Stimulated activated CD4-positive, alpha-beta T cell treated with anti-CD3 and anti-CD28 coated beads, TNF-alpha, amount 100 ng/mL, for 1 hour (primary cell): ENCODE results near the gene SPX.

Experiments used
- DNase-seq, 3 donors: peaks; one replicate each; pipeline ENCODE4 v3.0.0-alpha.2; 2020; ENCODE audit warnings: low read depth in 3 of 3, low spot score in 1 of 3

SPX gene

DNA sequence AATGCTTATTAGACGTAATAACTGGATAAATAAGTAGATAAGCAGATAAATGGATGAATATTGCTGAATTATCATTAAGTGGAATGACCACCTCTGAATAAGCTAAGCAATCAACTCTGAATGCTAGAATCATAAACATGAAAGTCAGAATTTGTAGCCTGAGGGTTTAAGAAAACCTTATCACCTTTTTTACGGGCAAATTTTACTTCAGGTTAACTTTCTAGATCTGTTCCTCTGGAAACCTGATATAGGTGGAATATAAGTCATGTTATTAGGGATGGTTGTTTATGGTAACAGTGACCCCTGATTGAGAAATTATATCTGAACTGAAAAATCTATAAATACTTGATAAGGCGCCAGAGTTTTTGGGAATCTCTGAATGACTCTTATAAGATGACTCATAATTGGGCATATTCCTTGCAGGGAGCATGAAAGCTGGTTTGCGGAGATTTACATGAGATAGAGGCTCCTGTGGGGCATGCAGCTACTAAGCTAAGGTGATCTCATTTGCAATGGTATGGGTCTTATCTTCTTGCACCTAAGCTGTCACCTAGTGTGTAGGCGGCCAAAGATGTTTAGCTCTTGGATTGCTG lies 12.1 kb downstream of the SPX start:
- DNase-seq: no peak

DNA sequence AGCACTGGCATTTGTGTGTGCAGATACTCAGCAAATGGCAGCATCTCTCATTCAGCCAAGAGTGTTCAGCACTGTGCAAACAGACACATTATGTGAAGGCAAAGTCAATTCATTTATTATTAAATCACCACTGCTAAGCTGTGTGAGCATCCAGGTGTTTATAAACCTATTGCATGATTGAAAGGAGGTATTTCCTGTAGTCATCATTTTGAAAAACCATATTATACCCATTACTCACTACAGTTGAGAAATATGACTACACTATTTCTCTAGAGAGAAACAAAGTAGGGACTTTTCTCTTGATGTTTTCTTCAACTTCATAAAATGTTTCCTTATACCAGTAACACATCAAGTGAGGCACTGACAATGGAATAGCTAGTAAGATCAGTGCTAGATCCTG lies 13.7 kb downstream of the SPX start:
- no peak for DNase-seq

DNA sequence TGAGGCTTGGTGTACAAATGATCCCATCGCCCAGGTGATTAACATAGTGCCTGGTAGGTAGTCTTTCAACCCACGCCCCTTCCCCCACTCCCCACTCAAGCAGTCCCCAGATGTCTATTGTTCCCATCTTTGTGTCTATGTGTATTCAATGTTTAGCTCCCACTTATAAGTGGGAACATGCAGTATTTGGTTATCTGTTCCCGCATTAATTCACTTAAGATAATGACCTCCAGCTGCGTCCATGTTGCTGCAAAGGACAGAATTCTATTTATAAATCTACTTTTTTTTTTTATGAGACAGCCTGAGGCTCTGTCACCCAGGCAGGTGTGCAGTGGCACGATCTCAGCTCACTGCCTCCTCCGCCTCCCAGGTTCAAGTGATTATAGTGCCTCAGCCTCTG lies 15.7 kb downstream of the SPX start:
- no peak for DNase-seq

DNA sequence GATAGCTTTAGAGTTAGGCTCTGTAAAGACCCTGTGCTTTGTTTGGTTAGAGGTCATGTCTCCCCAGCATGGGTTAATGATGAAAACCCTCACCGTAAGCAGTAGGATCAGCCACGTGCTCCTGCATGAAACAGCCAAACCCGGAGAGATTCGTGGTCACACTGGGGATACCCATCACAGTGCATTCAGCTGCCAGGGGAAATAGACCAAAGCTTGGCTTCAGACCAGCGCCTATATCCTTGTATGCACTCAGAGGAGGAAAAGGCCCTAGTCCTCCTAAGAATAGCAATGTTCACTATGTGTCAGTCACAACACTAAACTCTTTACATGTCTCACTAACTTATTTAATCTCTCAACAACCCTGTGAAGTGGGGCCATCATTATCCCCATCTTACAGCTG lies 16.3 kb downstream of the SPX start:
- no peak for DNase-seq

DNA sequence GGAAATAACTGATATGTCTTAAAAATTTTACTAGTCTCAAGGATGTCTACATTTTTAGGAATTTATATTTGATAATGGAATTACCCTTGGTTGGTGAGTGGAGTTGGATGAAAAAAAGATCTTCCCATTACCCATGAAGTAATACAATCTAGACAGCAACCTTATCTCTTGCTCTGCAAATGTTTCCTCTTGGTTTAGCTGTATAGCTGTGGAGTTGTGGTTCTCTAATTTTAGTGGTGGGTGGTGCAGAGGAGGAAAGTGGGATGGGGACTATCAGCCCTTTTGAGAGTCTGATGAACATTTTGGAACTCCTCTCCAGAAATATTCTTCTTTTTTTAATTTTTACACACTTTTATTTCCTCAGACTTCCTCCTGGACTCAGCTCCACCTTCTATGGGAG lies 17.1 kb downstream of the SPX start:
- DNase-seq: no peak

DNA sequence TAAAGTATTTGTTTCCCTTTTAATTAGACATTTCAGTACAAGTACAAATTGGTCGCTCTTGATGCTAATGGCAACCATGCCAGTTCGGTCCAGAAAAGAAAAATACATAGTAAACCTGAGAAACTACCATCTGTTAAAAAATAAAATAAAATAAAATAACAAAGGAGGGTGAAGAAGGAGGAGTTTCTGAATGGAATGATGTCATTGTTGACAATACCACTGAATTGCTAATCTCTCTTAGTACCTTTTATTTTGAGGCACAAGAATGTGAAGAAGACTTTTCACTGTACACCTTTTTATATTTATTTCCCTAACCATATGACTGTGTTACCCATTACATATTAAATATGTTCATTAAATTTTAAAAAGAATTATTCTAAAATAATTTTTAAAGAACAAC lies 19.5 kb downstream of the SPX start:
- DNase-seq: no peak

DNA sequence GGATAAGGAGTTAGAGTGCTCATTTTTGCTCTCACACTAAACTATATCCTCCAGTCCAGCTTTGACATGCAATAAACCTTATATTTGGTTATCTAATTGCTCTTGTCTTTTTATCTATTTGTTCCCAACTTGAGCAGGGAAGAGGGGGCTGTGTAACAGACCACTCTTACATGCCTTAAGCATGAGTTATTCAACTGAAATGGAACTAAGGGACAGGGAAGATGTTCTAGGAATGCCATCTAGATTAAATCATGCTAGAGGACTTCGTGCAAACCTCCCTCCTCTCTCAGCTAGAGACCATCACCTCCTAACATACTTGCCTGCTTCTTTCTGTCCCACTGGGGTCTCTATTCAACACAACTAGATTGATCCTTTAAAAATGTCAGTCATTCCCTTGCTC lies 20.6 kb downstream of the SPX start:
- DNase-seq: no peak

DNA sequence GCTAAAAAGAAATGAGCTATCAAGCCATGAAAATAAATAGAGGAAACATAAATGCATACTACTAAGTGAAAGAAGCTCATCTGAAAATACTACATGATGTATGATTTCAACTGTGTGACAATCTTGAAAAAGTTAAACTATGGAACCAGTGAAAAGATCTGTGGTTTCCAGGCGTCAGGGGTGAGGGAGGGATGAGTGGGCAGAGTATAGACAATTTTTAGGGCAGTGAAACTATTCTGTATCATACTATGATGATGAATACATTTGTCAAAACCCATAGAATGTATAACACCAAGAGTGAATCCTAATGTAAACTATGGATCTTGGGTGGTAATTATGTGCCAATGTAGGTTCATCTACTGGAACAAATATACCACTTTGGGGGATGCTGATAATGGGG lies 21.3 kb downstream of the SPX start:
- no peak for DNase-seq

DNA sequence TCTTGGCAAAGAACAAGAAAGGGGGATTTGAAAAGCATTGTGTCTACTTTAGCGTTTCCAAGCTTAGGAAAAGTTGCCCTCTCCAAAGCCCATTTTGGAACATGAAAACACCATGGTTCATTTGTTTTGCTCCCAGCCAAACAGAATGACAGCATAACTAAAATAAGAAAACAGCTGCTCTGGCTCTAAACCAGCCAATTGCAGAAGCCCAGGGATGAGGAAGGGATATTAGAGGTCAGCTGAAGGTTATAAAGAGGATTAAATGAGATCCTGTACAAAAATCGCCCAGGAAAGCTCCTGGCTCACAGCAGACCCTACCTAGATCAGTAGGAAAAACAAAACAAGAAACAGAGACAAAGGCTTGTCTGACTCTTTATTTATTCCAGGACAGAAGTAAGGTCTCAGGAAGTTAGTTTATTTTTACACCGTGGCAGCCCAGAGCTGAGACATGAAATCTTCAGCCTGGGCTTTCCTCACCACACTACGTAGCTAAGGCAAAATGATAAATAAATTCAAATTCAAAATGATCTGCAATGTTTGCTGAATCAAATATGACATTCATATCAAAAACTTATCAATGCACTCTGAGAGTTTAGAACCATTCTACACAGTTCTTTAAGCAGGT lies 25.9 kb downstream of the SPX start:
- DNase-seq: no peak

DNA sequence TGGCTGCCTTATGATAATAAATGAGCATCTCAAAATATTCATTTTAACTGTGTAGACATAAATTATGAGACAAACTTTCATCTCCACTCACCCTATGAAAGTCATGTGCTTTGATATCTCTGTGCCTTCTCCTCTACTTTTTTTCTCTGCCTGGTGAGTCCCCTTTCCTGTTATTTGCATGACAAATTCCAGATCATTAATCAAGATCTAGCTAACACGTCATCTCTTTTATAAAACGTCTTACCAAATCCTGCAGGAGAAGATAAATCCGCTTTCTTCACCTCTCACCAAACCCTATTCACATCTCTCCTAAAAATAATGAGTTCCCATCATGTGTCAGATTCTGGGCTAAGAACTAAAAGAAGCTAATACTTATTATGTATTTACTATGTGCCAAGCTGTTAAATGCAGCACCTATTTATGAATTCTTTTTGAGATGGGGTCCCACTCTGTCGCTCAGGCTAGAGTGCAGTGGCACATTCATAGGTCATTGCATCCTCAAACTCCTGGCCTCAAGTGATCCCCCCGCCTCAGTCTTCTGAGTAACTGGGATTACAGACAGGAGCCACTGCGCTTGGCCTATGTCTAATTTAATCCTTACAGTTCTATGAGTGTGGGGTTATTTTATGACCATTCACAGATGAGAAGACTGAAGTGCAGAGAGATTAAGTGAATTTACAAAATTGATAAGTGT lies 26.7 kb downstream of the SPX start:
- DNase-seq: no peak

DNA sequence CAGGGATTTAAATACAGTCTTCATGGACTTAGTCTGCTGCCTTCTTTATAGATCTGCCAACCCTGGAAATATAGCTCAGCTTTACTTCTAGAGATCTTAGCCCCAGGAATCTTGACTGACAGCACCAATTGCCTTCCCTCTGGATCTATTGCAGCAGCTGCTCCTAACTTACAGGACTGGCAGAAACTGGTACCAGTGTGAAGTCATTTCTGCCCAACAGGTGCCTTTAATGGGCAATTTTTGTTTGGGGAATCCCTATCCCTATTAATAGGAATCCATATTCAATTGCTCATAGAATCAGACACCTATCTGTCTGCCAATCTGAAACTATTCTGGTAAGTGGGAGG lies 27.2 kb downstream of the SPX start:
- no peak for DNase-seq

DNA sequence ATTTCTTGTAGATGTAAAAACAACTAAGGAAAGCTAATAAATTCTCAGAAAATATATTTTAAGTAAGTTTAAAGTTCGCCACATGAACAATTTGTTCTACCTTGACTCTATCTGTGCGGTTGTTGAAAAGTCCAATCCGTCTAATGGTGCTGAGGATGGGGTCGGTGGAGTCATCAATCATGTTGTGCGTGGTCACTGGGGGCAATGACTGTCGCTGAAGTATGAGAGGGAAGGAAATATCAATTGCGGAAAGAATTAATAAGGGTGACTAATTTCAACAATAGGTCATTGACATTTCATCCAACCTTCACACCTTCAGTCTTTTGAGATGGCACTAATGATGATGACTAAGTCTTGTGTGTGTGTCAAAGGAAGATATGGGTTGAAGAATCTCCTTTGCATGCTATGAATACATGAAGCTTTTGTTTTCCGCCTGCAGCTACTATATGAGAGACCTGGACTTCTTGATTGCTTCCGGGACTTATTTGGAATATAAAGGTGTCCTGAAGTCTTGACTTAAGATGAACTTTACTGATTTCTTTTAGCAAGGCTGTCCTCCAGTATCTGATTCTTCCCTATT lies 32.1 kb downstream of the SPX start:
- no peak for DNase-seq

DNA sequence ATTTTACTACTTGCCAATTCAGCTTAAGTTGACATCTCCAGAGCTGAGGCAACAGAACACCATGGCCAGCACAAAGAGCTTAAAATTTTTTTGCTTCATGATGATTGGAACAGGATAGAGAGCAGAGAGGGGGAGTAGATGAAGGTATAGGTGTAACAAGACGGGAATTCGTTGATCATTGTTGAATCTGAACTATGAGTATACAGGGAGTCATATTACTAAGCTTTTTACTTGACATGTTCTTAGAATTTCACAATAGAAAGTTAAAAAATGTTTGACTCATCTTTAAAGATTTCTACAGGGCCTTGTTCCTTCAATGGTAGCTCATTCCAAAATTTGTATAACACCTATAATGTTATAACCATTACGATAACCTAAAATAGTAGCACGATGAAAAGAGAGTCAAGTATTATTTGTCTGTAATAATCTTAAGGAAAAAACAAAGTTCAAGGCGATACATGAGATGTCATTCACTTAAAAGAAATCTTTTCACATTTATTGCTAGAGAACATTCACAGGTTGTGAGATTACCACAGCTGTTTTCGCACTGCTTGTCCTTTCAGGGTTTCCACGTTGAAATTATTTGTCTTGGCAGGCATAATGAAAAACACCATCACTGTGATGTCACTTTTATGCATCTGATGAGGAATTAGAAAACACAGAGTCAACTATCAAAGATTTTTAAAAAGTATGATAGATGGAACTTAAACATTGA lies 33.9 kb downstream of the SPX start:
- no peak for DNase-seq

DNA sequence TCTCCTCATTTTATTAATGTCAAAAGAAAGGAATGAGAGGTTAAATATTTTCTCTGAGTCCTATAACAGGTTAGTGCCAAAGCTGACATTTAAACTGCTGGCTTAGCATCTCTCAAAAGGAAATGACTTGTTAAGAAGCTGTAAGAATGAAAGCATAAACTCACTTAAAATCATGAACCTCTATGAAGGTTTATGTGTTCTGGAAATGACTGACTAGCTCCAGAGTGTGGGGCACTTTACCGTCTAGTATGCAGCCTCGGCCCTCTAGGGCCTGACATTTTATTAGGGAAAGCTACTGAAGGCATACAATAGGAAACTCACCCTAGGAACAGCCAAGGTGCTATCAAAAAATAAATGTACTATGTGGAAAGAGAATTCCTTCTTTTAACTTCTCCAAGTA lies 35.1 kb downstream of the SPX start:
- DNase-seq: no peak

DNA sequence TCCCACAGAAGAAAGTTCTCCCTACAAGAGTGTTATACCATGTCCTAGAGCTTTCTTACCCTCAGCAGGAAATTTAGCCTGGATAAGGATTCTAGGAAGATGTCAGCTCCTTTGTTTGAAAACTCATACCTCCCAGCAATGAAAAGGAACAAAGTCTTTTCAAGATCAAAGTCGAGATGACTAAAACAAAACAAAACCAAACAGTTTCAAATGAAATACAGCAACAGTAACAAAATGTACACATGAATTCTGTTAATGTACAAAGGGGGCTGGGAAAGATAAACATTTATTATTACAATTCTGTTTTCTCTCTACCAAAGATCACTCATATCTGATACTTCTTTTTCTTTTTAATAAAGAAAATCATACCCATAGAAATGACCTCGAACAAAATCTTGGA lies 36.8 kb downstream of the SPX start:
- no peak for DNase-seq

DNA sequence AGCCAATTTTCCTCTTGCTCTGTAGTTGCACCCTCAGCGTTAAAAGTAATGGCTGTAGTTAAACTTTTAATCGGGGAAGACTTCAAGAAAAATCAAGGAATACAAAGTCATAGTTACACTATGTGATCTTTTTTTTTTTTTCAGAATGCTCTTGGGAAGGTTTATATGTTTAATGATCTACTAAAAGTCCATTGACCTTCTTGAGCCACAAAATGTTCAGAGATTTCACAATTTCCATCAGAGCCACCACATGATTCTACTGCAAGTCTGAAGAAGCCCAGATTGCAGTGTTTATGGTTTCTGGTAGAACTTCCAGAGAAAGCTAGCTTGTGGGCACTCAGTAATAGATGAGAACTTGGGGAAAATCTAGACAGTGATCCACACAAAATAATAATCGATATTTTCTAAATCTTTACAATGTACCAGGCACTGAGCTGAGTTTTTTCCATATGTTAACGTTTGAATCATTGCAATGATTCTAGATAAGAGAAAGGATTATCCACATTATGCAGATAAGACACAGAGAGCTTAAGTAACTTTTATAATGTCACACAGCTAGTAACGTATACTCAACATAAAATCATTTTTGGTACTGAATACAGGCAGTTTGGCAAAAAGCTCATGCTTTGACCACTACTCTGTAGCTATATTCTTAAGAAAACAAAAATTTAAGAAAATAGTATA lies 40.3 kb downstream of the SPX start:
- no peak for DNase-seq

DNA sequence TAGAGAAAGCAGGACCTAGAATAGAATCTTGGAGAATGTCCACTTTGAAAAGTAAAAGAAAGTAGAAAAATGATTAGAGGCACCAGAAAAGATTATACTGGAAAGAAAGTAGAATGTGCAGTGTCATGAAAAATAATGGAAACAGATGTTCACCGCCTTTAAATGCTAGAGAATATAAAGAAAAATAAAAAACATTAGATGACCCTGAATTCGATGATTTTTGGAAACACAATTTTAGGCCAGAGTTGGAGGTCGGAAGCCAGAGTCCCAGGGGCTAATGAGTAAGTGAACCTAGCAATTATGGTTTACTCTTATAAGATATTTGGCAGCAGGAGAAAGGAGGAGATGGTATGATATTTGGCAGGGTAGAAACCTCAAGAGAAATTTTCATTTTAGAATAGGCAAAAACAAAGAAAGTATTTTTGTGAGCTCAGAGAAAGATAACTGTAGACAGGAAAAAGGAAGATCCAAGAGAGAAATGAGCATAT lies 40.9 kb downstream of the SPX start:
- no peak for DNase-seq

DNA sequence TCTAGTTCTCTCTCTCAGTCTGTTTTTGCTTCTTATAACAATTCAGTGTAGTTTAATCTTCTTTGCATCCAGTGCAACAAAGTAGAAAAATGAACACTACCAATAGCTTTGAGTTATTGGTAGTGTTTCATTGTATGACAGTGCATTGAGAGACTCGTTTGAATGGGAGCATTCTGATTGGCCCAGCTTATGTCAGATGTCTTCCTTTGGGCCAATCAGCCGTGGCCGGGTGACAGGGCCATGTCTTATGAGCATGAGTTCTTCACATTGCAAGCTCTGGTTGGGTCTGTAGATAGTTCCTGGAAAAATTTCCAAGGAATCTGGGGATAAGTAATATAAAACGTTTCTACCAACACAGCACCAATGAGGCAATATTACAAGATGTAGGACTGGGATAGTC lies 42.0 kb downstream of the SPX start:
- DNase-seq: no peak

DNA sequence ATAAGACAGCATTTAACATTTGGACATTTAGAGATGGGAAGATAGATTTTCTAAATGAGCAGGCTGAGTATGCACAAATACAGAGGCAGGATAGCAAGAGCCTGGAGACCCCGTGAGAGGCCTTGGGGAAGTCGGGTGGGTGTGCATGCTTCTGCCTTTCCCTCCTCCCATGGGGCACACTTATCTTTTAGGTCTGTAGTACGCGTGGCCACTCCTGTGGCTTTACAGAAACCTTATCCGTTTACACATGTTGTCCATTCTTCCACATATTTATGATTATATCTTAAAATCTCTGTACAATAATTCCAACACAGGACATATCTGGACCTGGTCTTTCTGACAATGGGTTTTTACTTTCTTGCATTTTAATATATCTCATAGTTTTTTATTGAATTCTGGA lies 45.0 kb downstream of the SPX start:
- no peak for DNase-seq

DNA sequence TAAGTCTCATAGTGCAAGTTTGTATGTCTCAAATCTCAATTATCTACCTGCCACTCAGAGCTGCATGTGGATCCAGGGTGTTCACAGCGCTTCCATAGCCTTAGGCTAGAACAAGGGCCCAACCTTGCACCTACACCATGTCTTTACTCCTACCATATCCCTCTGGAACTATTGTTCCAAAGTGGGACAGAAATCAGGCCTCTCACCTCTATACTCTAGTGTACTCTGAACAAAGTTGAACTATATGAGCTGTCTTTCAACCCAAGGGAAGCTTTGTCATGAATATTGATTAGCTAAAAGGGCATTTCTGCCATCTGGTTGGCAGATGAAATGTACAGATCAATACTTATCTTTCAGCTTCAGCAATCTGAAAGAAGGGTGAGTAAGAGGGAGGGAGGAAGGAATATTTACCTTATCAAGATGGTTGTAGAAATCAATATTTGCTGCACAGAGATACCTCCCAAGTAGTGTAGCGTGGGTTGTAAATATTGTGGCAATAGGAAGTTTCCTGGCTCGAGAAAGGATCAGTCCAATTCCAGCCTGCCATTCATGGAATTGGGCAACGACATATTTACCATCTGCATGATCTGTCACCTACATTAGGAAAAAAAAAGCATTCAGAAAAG lies 47.8 kb downstream of the SPX start:
- no peak for DNase-seq

DNA sequence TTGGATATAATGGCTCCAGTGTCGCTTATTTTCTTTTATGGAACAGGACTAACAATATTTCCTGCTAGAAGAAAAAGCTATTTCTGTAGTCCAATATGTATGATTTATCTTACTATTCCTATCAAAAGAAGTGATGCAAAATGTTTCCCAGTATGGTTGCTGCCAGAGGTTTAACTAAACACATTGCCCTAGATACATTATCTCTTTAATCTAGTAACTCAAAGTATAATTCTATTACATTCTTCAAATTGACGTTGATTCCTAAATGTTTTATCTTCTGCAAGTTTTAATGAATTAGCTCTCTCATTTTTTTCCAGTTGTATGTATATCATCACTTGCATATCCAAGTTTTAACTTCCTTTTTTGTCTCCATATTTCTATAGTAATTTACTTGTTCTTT lies 50.3 kb downstream of the SPX start:
- DNase-seq: no peak
